Epithelial cell of proximal tubule (primary cell): ENCODE results near the gene ACAP2. TPM values are rescaled to one million over a fixed set of nuclear protein-coding genes. Genes with fewer than 3 reads are reported as not detected.
"Not testable (repeated sequence)": the region's sequence is repeated elsewhere in the genome, so short reads cannot be mapped to it uniquely, and the experiment has no call there.

Experiments
- DNase-seq: peaks from one replicate; pipeline ENCODE4 v3.0.0-alpha.2; 2011; ENCODE audit warnings: low read depth
- H3K4me3 ChIP-seq: 2 replicates; pipeline ENCODE4 v1.5.1; 2011; ENCODE audit warnings: low read depth, mild to moderate bottlenecking, low read length
- total RNA-seq: library from RNA; depleted of rRNA; stranded (reverse); fragments of >200 nt; gene quantifications from 2 replicates; pipeline ENCODE4 v1.2.3, GENCODE V29; 2015
- TF ChIP-seq, protein P1 (sequence below): conservative IDR thresholded peaks from 2 replicates; pipeline ENCODE4 v1.5.1; 2012; ENCODE audit warnings: low read depth, mild to moderate bottlenecking, low read length

Gene ACAP2, protein sequence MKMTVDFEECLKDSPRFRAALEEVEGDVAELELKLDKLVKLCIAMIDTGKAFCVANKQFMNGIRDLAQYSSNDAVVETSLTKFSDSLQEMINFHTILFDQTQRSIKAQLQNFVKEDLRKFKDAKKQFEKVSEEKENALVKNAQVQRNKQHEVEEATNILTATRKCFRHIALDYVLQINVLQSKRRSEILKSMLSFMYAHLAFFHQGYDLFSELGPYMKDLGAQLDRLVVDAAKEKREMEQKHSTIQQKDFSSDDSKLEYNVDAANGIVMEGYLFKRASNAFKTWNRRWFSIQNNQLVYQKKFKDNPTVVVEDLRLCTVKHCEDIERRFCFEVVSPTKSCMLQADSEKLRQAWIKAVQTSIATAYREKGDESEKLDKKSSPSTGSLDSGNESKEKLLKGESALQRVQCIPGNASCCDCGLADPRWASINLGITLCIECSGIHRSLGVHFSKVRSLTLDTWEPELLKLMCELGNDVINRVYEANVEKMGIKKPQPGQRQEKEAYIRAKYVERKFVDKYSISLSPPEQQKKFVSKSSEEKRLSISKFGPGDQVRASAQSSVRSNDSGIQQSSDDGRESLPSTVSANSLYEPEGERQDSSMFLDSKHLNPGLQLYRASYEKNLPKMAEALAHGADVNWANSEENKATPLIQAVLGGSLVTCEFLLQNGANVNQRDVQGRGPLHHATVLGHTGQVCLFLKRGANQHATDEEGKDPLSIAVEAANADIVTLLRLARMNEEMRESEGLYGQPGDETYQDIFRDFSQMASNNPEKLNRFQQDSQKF
- 19.9 and 26.2 TPM in 2 replicates for total RNA-seq

DNA sequence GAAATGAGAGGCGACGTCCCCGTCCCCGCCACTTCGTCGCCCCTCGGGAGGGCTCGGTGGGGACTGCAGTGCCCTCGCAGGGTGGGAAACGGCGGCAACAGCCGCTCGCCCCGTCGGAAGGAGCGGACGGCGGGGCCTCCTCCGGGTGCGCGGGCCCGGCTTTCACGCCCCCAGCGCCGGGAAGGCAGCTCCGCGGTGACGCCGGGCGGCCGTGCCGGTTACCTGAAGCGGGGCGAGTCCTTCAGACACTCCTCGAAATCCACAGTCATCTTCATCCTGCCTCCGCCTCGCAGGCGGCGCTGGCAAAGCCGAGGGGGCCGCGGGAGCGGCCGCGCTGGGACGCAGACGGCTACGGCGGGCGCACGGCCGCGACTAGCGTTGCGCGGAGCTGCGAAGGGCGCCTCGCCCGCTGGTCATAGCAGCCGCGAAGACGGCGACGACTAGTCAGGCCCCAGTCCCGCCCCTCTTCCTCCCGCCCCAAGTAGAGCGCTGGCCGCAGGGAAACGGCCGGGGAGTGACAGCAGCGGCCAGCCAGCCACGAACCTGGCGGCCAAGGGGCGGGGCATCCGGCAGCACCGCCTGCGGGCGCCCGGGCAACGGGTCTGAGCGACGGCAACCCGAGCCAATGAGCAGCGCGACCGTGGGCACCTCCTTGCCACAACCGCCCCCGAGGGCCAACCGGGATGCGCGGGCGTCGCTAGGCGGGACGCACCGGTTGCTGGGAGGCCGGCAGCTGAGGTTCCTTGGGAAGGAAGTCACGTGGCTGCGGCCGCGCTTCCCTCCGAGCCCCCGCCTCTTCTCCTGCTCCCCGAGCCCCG is at the start of gene ACAP2:
Gene ACAP2, minus strand, starts transcription at position 448 of the 818 bp plus-strand sequence. Its CDS starts 173 bp downstream, at position 275.
- H3K4me3 ChIP-seq: peak within 1 kb of the TSS; percentile 95
- DNase-seq: peak; percentile 67
- TF ChIP-seq, protein P1, sequence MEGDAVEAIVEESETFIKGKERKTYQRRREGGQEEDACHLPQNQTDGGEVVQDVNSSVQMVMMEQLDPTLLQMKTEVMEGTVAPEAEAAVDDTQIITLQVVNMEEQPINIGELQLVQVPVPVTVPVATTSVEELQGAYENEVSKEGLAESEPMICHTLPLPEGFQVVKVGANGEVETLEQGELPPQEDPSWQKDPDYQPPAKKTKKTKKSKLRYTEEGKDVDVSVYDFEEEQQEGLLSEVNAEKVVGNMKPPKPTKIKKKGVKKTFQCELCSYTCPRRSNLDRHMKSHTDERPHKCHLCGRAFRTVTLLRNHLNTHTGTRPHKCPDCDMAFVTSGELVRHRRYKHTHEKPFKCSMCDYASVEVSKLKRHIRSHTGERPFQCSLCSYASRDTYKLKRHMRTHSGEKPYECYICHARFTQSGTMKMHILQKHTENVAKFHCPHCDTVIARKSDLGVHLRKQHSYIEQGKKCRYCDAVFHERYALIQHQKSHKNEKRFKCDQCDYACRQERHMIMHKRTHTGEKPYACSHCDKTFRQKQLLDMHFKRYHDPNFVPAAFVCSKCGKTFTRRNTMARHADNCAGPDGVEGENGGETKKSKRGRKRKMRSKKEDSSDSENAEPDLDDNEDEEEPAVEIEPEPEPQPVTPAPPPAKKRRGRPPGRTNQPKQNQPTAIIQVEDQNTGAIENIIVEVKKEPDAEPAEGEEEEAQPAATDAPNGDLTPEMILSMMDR: no peak

DNA sequence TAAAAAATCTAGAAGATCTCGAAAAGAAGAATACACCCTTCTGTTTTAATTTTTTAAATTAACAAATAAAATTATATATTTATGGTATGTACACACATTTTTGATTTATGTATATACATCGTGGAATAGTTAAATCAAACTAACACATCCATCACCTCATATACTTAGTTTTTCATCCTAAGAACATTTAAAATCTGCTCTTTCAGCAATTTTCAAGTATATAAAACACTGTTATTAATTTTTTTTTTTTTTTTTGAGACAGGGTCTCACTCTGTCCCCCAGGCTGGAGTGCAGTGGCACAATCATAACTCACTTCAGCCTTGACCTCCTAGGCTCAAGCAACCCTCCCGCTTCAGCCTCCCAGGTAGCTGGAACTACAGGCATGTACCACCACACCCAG is 32.8 kb upstream of the ACAP2 start:
- TF ChIP-seq, protein P1: no peak
- no peak overlapping the region for H3K4me3 ChIP-seq
- no peak for DNase-seq

DNA sequence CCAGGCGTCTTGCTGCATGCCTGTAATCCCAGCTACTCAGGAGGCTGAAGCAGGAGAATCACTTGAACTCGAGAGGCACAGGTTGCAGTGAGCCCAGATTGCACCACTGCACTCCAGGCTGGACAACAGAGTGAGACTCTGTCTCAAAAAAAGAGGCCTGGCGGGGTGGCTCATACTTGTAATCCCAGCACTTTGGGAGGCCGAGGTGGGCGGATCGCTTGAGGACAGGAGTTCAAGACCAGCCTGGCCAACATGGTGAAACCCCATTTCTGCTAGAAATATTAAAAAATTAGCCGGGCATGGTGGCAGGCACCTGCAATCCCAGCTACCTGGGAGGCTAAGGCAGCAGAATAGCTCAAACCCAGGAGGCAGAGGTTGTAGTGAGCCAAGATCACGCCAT is 32.3 kb upstream of the ACAP2 start:
- not testable (repeated sequence) for H3K4me3 ChIP-seq

DNA sequence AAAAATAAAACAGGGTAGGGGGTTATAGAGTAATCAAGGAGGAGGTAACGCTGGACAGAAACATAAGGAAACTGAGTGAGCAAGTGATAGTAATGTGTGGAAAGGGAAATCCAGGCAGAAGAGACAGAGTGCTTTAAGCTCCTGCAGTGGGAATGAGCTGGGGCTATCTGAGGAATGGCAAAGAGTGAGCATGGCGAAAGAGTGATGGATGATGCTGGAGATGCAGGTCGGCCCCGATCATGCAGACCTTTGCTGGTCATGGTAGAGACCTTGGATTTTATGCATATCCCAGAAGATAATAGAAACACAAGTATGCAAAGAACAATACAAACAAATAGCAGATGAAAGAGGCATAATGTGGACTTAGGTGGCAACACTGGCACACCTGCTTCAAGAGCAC is 26.0 kb upstream of the ACAP2 start:
- TF ChIP-seq, protein P1: no peak
- H3K4me3 ChIP-seq: no peak overlapping the region
- DNase-seq: no peak

More for the DNA sequence above, 32.3 kb upstream of the ACAP2 start:
- DNase-seq: not testable (repeated sequence)

DNA sequence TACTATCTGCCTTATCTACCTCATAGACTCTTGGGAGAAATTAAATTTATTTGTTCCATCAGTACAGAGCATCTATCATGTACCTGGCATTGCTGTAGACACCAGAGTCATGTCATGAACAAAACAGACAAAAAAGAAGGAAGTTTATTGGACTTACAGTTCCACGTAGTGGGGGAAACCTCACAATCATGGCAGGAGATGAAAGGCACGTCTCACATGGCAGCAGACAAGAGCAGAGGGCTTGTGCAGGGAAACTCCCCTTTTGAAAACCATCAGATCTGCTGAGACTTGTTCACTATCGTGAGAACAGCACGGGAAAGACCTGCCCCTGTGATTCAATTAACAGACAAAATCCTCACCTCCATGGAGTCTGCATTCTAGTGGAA is 25.6 kb upstream of the ACAP2 start:
- H3K4me3 ChIP-seq: no peak overlapping the region
- DNase-seq: no peak
- TF ChIP-seq, protein P1: no peak

DNA sequence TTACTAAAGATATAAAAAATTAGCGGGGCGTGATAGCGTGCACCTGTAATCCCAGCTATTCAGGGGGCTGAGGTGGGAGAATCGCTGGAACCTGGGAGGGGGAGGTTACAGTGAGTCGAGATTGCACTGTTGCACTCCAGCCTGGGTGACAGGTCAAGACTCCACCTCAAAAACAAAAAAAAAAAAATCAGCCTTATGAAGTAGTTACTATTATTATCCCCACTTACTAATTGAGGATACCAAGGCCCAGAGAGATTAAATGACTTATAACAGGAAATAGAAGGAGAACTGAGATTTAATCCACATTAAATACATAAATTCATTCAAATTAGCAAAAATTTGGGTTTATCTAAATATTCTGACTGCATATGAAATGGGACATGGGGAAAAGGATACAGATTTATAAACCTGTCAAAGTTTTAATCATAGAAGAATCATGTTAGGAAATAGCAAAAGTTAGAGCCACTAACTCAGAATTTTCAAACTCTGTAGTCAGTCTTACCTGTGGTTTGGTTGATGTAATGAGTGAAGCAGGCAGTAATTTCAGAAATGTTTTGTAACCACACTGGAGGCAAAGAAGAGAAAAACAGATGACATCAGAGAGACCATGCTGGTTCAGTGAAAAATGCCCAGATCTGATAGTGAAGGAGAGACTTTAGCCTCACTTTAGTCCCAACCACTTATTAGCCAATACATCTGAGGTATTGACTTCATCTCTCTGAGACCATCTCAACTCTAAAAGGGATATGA is 25.0 kb upstream of the ACAP2 start:
- peak; percentile 44 for DNase-seq
- TF ChIP-seq, protein P1: no peak
- H3K4me3 ChIP-seq: no peak overlapping the region
